Stimulated activated naive CD4-positive, alpha-beta T cell (primary cell): ENCODE results near the gene DCLRE1A.

Experiments
- DNase-seq, 6 experiments: peaks; one replicate each; lab custom pipeline; 2025; lab: John Stamatoyannopoulos, UW

Gene DCLRE1A

DNA sequence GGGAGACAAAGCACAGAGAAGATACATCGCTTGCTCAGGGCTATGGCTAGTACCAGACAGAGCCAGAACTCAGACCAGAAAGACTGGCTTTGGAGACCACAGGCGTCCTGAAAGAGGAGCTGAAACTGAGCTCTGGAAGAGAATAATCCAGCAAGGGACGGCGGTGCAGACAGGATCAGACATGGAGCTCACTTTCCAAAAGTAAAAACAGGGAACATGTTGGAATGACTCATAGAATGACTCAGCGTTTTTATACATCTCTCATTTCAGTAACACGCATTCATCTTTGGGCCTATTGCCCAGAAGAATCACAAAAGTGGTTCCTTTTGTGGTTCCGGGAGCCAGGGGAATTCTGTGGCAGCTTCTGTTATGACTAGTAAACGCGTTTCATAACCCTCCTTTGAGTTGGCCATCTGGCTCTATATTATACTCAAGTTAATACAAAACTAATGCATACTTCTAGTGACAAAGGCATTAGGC, 65.2 kb downstream of the DCLRE1A start:
- DNase-seq, result no peak
